ENCODE results near the gene DCC. TPM values are rescaled to one million over a fixed set of nuclear protein-coding genes. Genes with fewer than 3 reads are reported as not detected.

DCC gene
- total RNA-seq, 1 experiment from 2014 or later: not detected

- intact Hi-C loops (cut with micrococcal nuclease): no loop called here
- H3K27me3 ChIP-seq (ENCODE audit: insufficient read depth, low read length): no peaks in the 10 kb centered on the region
- ChIA-PET POLR2A (no interaction called here), RAD21 (ENCODE audit: low non-redundant PET in 1 of 2, low total read pairs in 2 of 2, uncharacterized antibody in 2 of 2, unreplicated experiment in 2 of 2) (no interaction called here), CTCF (no interaction called here)
- no peaks in the 10 kb centered on the region for H3K4me1 ChIP-seq (ENCODE audit: control insufficient read depth in 1 of 2, insufficient read depth in 2 of 2, low read length in 2 of 2)
- H3K4me2 ChIP-seq (ENCODE audit: low read length): no peak overlapping the region
- H3K9me2 ChIP-seq (ENCODE audit: insufficient read depth): no peaks in the 10 kb centered on the region
- H3K79me2 ChIP-seq (ENCODE audit: insufficient read depth, low read length): no peaks in the 10 kb centered on the region
- ATAC-seq (no peak), DNase-seq (ENCODE audit: low read depth, low spot score) (no peak)
- H2AFZ ChIP-seq (ENCODE audit: low read depth, low read length, poor library complexity, severe bottlenecking): no peak overlapping the region
- H3K9ac ChIP-seq (ENCODE audit: low read length): no peak overlapping the region
- H3K9me3 ChIP-seq (ENCODE audit: control insufficient read depth in 1 of 2, insufficient read depth in 1 of 2, low read depth in 1 of 2, low read length in 2 of 2): peaks cover 0 to 4% of the 10 kb centered on the region in 2 experiments; a peak in 2 of 4 replicates
- no TSS peak for BruUV-seq (replicated peaks)
- H4K20me1 ChIP-seq (ENCODE audit: insufficient read depth): no peaks in the 10 kb centered on the region
- no peak overlapping the region for H3K27ac ChIP-seq (ENCODE audit: low read depth, low read length)
- no peak overlapping the region for H3K4me3 ChIP-seq (replicated peaks in 1 of 2; ENCODE audit: low read depth in 1 of 2, low read length in 2 of 2)
- H3K36me3 ChIP-seq (ENCODE audit: control insufficient read depth in 1 of 2, insufficient read depth in 2 of 2, low read length in 2 of 2): no peaks in the 10 kb centered on the region
- no peak for TF ChIP-seq REST (IDR thresholded peaks at IDR 0.05; ENCODE audit: low read depth)
- TF ChIP-seq MAX (IDR thresholded peaks at IDR 0.05): no peak
Measured at GRCh38 chr18:53544917-53545316, 1204.9 kb downstream of the DCC start.

GRCh38 chr18:53551868-53552426, 1212.0 kb downstream of the DCC start:
- Histone ChIP-seq H3K27me3 (ENCODE audit: insufficient read depth, low read length) (no peaks in the 10 kb centered on the region), H4K20me1 (ENCODE audit: insufficient read depth) (no peaks in the 10 kb centered on the region), H3K4me3 (replicated peaks in 1 of 2; ENCODE audit: low read depth in 1 of 2, low read length in 2 of 2) (no peak overlapping the region), H3K4me1 (ENCODE audit: control insufficient read depth in 1 of 2, insufficient read depth in 2 of 2, low read length in 2 of 2) (no peaks in the 10 kb centered on the region), H2AFZ (ENCODE audit: low read depth, low read length, poor library complexity, severe bottlenecking) (no peak overlapping the region), H3K27ac (ENCODE audit: low read depth, low read length) (no peak overlapping the region), H3K36me3 (ENCODE audit: control insufficient read depth in 1 of 2, insufficient read depth in 2 of 2, low read length in 2 of 2) (no peaks in the 10 kb centered on the region), H3K4me2 (ENCODE audit: low read length) (no peak overlapping the region), H3K9ac (ENCODE audit: low read length) (no peak overlapping the region), H3K9me3 (ENCODE audit: control insufficient read depth in 1 of 2, insufficient read depth in 1 of 2, low read depth in 1 of 2, low read length in 2 of 2) (peaks cover 0 to 6% of the 10 kb centered on the region in 2 experiments; a peak in 2 of 4 replicates), H3K9me2 (ENCODE audit: insufficient read depth) (no peaks in the 10 kb centered on the region), H3K79me2 (ENCODE audit: insufficient read depth, low read length) (no peaks in the 10 kb centered on the region)
- DNase-seq (ENCODE audit: low read depth, low spot score) (no peak), ATAC-seq (no peak)
- no peak for TF ChIP-seq ELF1 (IDR thresholded peaks at IDR 0.05; ENCODE audit: borderline replicate concordance, low read depth)
- TF ChIP-seq RAD21 (IDR thresholded peaks at IDR 0.05; ENCODE audit: low read depth): no peak
- TF ChIP-seq EZH2 (IDR thresholded peaks at IDR 0.05): no peak
- no peak for TF ChIP-seq ZFX (IDR thresholded peaks at IDR 0.05)
- no peak for TF ChIP-seq SIN3A (IDR thresholded peaks at IDR 0.05; ENCODE audit: low read depth)
- TF ChIP-seq ZBTB33 (IDR thresholded peaks at IDR 0.05; ENCODE audit: extremely low read depth, insufficient replicate concordance, low read length): no peak
- no peak for TF ChIP-seq FOSL1 (IDR thresholded peaks at IDR 0.05; ENCODE audit: low read depth)
- TF ChIP-seq YY1 (IDR thresholded peaks at IDR 0.05; ENCODE audit: extremely low read depth, insufficient replicate concordance, low read depth, low read length): no peak
- no peak for TF ChIP-seq SP1 (IDR thresholded peaks at IDR 0.05; ENCODE audit: low read depth)
- no peak for TF ChIP-seq CBX3 (IDR thresholded peaks at IDR 0.05; ENCODE audit: low read depth)
- ChIA-PET POLR2A (no interaction called here), RAD21 (ENCODE audit: low non-redundant PET in 1 of 2, low total read pairs in 2 of 2, uncharacterized antibody in 2 of 2, unreplicated experiment in 2 of 2) (no interaction called here), CTCF (no interaction called here)
- intact Hi-C loops (cut with micrococcal nuclease): no loop called here
- no TSS peak for BruUV-seq (replicated peaks)

Data from HCT116 (cell line).